Transverse colon (tissue), 4 donors: ENCODE measurements around the gene PTGES2. TPM values are rescaled to one million over a fixed set of nuclear protein-coding genes. Genes with fewer than 3 reads are reported as not detected.

Source experiments
- DNase-seq: peaks from one replicate; pipeline ENCODE4 v3.0.0-alpha.2; 2019
- H3K27ac ChIP-seq, 4 donors: fragments of 200-600 bp; sonication (generic); 2 replicates each; pipeline ENCODE4 v1.5.1; 2016 to 2018; ENCODE audit warnings: inconsistent platforms in 4 of 4
- H3K27me3 ChIP-seq: fragments of 200-600 bp; sonication (generic); 2 replicates; pipeline ENCODE4 v1.5.1; 2017; ENCODE audit warnings: inconsistent platforms
- H3K36me3 ChIP-seq, 4 donors: fragments of 200-600 bp; sonication (generic); 2 replicates each; pipeline ENCODE4 v1.5.1; 2017 to 2019; ENCODE audit warnings: inconsistent platforms in 4 of 4
- H3K4me1 ChIP-seq, 4 donors: fragments of 200-600 bp; sonication (generic); 2 replicates each; pipeline ENCODE4 v1.5.1; 2017 to 2020; ENCODE audit warnings: inconsistent platforms in 4 of 4
- H3K4me3 ChIP-seq, 4 donors: fragments of 200-600 bp; sonication (generic); 1 replicate in 1 of 4; 2 replicates in 3 of 4; pipeline versions ENCODE4 v1.5.1 to v1.6.1; 2017 to 2019; ENCODE audit warnings: inconsistent platforms in 4 of 4
- H3K9me3 ChIP-seq, 2 donors: fragments of 200-600 bp; sonication (generic); 2 replicates each; pipeline ENCODE4 v1.5.1; 2017 to 2019; ENCODE audit warnings: inconsistent platforms in 2 of 2
- CTCF ChIP-seq, 5 experiments: fragments of 200-600 bp in 3 of 5; fragments of 450-650 bp in 2 of 5; sonication (generic) in 3 of 5; IDR thresholded peaks; 1 replicate in 2 of 5; 2 replicates in 3 of 5; pipeline ENCODE4 v1.5.1; 2016 to 2017; ENCODE audit warnings: antibody characterized with exemption in 5 of 5, inconsistent platforms in 3 of 5, mild to moderate bottlenecking in 2 of 5, moderate library complexity in 1 of 5
- EP300 ChIP-seq: sonication (generic); formaldehyde crosslinking; IDR thresholded peaks from one replicate; pipeline ENCODE4 v1.6.1; 2017; ENCODE audit warnings: antibody characterized with exemption, low read depth
- POLR2A ChIP-seq: fragments of 450-650 bp; IDR thresholded peaks from one replicate; pipeline ENCODE4 v1.6.1; 2016; ENCODE audit warnings: antibody characterized with exemption, mild to moderate bottlenecking, moderate library complexity
- POLR2AphosphoS5 ChIP-seq, 3 donors: sonication (generic); formaldehyde crosslinking; IDR thresholded peaks; one replicate each; pipeline ENCODE4 v1.6.1; 2016; ENCODE audit warnings: antibody characterized with exemption in 3 of 3
- WGBS, 2 donors: methylation state at CpG; one replicate each; pipeline ENCODE4 v1.1.5; 2018; ENCODE audit warnings: low coverage in 1 of 2; 5-methylcytosine and 5-hydroxymethylcytosine counted together
- in situ Hi-C, 4 donors: fragments of 200-750 bp; cut with MboI; loops; one replicate each; pipeline versions ENCODE4 v1.15.0 to v1.15.1; 2017; ENCODE audit warnings: low sequenced_read_pairs in 3 of 4, low pct_ligation_motif_present in 1 of 4, low pct_unique_long_range_greater_than_20kb in 1 of 4
- intact Hi-C: fragments of 100-400 bp; cut with DNase I; formaldehyde crosslinking; loops from one replicate; pipeline ENCODE4 v1.15.1; 2023; ENCODE audit warnings: low total_unique reads
- total RNA-seq, 4 donors: library from RNA; depleted of rRNA; stranded (reverse); fragments of >200 nt; gene quantifications; one replicate each; pipeline ENCODE4 v1.1.0, GENCODE V29; 2016

PTGES2 gene
- total RNA-seq, 4 donors from 2014 or later: 109 to 434 (median 164) TPM

- 67 to 72% methylated on average over 4 of the region's 4 CpGs for WGBS, 2 donors
- Histone ChIP-seq H3K9me3 (no peaks in the 10 kb centered on the region), H3K36me3 (no peaks in the 10 kb centered on the region), H3K27me3 (no peaks in the 10 kb centered on the region), H3K4me1 (peaks cover 12 to 50% (median 24%) of the 10 kb centered on the region in 4 donors), H3K27ac (peak overlapping the region in 3 of 4 donors; percentile 23 to 62 (median 57)), H3K4me3 (no peak overlapping the region)
- intact Hi-C loops (no loop called here), in situ Hi-C loops (no loop called here)
- TF ChIP-seq POLR2A (no peak), POLR2AphosphoS5 (IDR thresholded peaks at IDR 0.05) (peak in 2 of 3 donors; percentile 15 to 28)
- DNase-seq: no peak
Observed at GRCh38 chr9:128085943-128086342, 41.6 kb downstream of the PTGES2 start.

- in situ Hi-C loops: no loop called here
- H3K27ac ChIP-seq: peak overlapping the region in 1 of 4 donors; percentile 40
- no peak for TF ChIP-seq EP300
- TF ChIP-seq POLR2AphosphoS5 (IDR thresholded peaks at IDR 0.05): no peak
- no peak for TF ChIP-seq POLR2A
- no peak for TF ChIP-seq CTCF (IDR thresholded peaks at IDR 0.05)
Observed at GRCh38 chr9:128084746-128085145, 42.8 kb downstream of the PTGES2 start.

DNA sequence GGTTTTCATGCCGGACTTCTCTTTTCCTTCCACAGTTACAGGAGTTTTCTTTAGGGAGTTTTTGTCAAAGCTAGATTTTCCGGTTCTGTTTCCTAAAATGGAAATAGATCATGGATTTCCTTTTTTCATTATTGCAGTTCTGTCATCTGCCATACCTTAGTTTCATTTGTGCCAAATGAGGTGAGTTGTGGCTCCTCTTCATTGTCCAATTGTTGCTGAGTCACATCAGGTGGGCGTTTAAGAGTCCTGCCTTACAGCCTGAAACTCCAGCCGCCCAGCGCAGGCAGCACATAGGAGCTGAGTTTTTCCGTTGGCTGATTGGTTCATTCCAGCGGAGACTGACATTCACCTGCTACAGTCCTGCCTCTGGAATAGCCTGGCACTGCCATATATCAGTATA is 45.4 kb downstream of the PTGES2 start:
- Histone ChIP-seq H3K27me3 (no peaks in the 10 kb centered on the region), H3K9me3 (no peaks in the 10 kb centered on the region), H3K4me3 (no peak overlapping the region), H3K36me3 (no peaks in the 10 kb centered on the region), H3K27ac (peak overlapping the region; percentile 70 to 89 (median 74)), H3K4me1 (peaks cover 37 to 72% (median 48%) of the 10 kb centered on the region in 4 donors)
- intact Hi-C loops (no loop called here), in situ Hi-C loops (no loop called here)
- 73 to 75% methylated on average over 4 to 7 of the region's 7 CpGs for WGBS, 2 donors
- TF ChIP-seq CTCF (IDR thresholded peaks at IDR 0.05): no peak
- no peak for DNase-seq

More at GRCh38 chr9:128084746-128085145, 42.8 kb downstream of the PTGES2 start:
- peaks cover 19 to 58% (median 30%) of the 10 kb centered on the region in 4 donors for H3K4me1 ChIP-seq
- H3K4me3 ChIP-seq: no peak overlapping the region
- intact Hi-C loops: no loop called here
- no peaks in the 10 kb centered on the region for H3K9me3 ChIP-seq
- no peaks in the 10 kb centered on the region for H3K36me3 ChIP-seq
- no peaks in the 10 kb centered on the region for H3K27me3 ChIP-seq
- WGBS, 2 donors: 85 to 91% methylated on average over 4 of the region's 4 CpGs
- DNase-seq: no peak

GRCh38 chr9:128081056-128081455 is 46.5 kb downstream of the PTGES2 start:
- in situ Hi-C loops: no loop called here
- 34 to 51% methylated on average over 3 of the region's 3 CpGs for WGBS, 2 donors

More at GRCh38 chr9:128081056-128081455, 46.5 kb downstream of the PTGES2 start:
- H3K4me3 ChIP-seq: no peak overlapping the region
- peak overlapping the region; percentile 70 to 89 (median 74) for H3K27ac ChIP-seq
- H3K36me3 ChIP-seq: no peaks in the 10 kb centered on the region
- peak in 1 of 3 donors; percentile 42 for TF ChIP-seq POLR2AphosphoS5 (IDR thresholded peaks at IDR 0.05)
- TF ChIP-seq CTCF (IDR thresholded peaks at IDR 0.05): no peak
- no peaks in the 10 kb centered on the region for H3K9me3 ChIP-seq
- intact Hi-C loops: no loop called here
- H3K4me1 ChIP-seq: peaks cover 37 to 79% (median 48%) of the 10 kb centered on the region in 4 donors
- no peak for DNase-seq
- H3K27me3 ChIP-seq: no peaks in the 10 kb centered on the region
